Sigmoid colon (tissue), 7 donors: Measurements from ENCODE around the gene CCR7. TPM values are rescaled to one million over a fixed set of nuclear protein-coding genes. Genes with fewer than 3 reads are reported as not detected.

Experiments
- DNase-seq: peaks from one replicate; pipeline ENCODE4 v3.0.0-alpha.2; 2019
- H3K27ac ChIP-seq, 4 donors: fragments of 200-600 bp; sonication (generic); one replicate each; pipeline ENCODE4 v1.5.1; 2016 to 2019; ENCODE audit warnings: mild to moderate bottlenecking in 1 of 4
- H3K27me3 ChIP-seq, 3 donors: fragments of 200-600 bp; sonication (generic); one replicate each; pipeline ENCODE4 v1.5.1; 2019; ENCODE audit warnings: mild to moderate bottlenecking in 1 of 3
- H3K36me3 ChIP-seq, 4 donors: fragments of 200-600 bp; sonication (generic); one replicate each; pipeline ENCODE4 v1.5.1; 2016 to 2019
- H3K4me1 ChIP-seq, 4 donors: fragments of 200-600 bp; sonication (generic); one replicate each; pipeline ENCODE4 v1.5.1; 2017 to 2019
- H3K4me3 ChIP-seq, 4 donors: fragments of 200-600 bp; sonication (generic); one replicate each; pipeline ENCODE4 v1.5.1; 2017 to 2019; ENCODE audit warnings: mild to moderate bottlenecking in 2 of 4, moderate library complexity in 1 of 4
- H3K9me3 ChIP-seq, 4 donors: fragments of 200-600 bp in 3 of 4; sonication (generic) in 3 of 4; one replicate each; pipeline versions ENCODE4 v1.5.1 to v1.6.1; 2013 to 2019
- EP300 ChIP-seq, 4 donors: sonication (generic); formaldehyde crosslinking; IDR thresholded peaks; one replicate each; pipeline ENCODE4 v1.6.1; 2017; ENCODE audit warnings: antibody characterized with exemption in 4 of 4
- POLR2A ChIP-seq, 2 donors: fragments of 450-650 bp; IDR thresholded peaks; one replicate each; pipeline ENCODE4 v1.6.1; 2016; ENCODE audit warnings: antibody characterized with exemption in 2 of 2, mild to moderate bottlenecking in 2 of 2, moderate library complexity in 2 of 2
- POLR2AphosphoS5 ChIP-seq, 4 donors: sonication (generic); formaldehyde crosslinking; IDR thresholded peaks; one replicate each; pipeline ENCODE4 v1.6.1; 2017; ENCODE audit warnings: antibody characterized with exemption in 4 of 4
- WGBS, 2 donors: extraction: QIAGEN DNeasy Blood & Tissue Kit; methylation state at CpG; one replicate each; pipeline ENCODE4 v1.1.7; 2013; 5-methylcytosine and 5-hydroxymethylcytosine counted together
- intact Hi-C: fragments of 100-400 bp; cut with DNase I; formaldehyde crosslinking; loops from one replicate; pipeline ENCODE4 v1.15.1; 2023
- polyA plus RNA-seq, 3 donors: library from polyadenylated mRNA; stranded (reverse); fragments of 200-250 nt; gene quantifications; one replicate each; pipeline ENCODE4 v1.2.3, GENCODE V29; 2013
- total RNA-seq, 4 donors: library from RNA; depleted of rRNA; stranded (reverse); fragments of >200 nt; gene quantifications; one replicate each; pipeline ENCODE4 v1.1.0, GENCODE V29; 2016
- TF ChIP-seq, protein P1 (sequence below), 4 experiments: fragments of 450-650 bp in 3 of 4; fragments of 200-600 bp in 1 of 4; IDR thresholded peaks; one replicate each; pipeline ENCODE4 v1.5.1; 2016 to 2019; ENCODE audit warnings: antibody characterized with exemption in 4 of 4, mild to moderate bottlenecking in 3 of 4, moderate library complexity in 2 of 4
- donor health status: healthy with polysubstance abuse.
- donor health status: Bipolar disorder and iron deficiency.
- donor health status: healthy.

The CCR7 gene
- total and polyA plus RNA-seq, 7 donors: 73.5 TPM; not detected in 6

DNA sequence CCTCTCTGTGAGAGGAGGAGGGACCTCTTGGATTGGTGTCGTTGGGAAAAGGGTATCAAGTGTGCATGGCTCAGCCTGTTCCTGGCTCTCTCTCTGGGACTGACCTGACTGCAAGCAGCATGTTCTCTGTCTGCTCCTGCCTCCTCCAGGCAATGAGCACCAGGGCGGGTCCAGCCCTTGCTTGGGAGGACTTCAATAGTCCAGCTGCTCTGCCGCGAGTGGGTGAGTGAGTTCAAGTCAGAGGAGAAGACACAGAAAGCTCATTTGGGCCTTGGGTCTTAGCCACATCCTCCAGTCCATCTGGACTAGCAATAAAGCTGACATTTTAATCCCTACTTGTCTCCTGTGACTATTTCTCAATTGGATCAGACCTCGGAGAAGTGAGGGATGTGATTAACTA, 38.6 kb downstream of the CCR7 start:
- H3K36me3 ChIP-seq: no peaks in the 10 kb centered on the region
- no peaks in the 10 kb centered on the region for H3K27me3 ChIP-seq
- 51 to 69% methylated on average over 5 of the region's 5 CpGs for WGBS, 2 donors
- DNase-seq: peak; percentile 83
- no peak overlapping the region for H3K27ac ChIP-seq
- intact Hi-C loops: no loop called here
- peak in 1 of 4 donors; percentile 22 for TF ChIP-seq POLR2AphosphoS5 (IDR thresholded peaks at IDR 0.05)
- TF ChIP-seq, protein P1, sequence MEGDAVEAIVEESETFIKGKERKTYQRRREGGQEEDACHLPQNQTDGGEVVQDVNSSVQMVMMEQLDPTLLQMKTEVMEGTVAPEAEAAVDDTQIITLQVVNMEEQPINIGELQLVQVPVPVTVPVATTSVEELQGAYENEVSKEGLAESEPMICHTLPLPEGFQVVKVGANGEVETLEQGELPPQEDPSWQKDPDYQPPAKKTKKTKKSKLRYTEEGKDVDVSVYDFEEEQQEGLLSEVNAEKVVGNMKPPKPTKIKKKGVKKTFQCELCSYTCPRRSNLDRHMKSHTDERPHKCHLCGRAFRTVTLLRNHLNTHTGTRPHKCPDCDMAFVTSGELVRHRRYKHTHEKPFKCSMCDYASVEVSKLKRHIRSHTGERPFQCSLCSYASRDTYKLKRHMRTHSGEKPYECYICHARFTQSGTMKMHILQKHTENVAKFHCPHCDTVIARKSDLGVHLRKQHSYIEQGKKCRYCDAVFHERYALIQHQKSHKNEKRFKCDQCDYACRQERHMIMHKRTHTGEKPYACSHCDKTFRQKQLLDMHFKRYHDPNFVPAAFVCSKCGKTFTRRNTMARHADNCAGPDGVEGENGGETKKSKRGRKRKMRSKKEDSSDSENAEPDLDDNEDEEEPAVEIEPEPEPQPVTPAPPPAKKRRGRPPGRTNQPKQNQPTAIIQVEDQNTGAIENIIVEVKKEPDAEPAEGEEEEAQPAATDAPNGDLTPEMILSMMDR (IDR thresholded peaks at IDR 0.05): no peak
- no peak overlapping the region for H3K4me3 ChIP-seq
- H3K9me3 ChIP-seq: peaks cover 0 to 3% (median 0%) of the 10 kb centered on the region in 4 donors
- H3K4me1 ChIP-seq: no peaks in the 10 kb centered on the region

DNA sequence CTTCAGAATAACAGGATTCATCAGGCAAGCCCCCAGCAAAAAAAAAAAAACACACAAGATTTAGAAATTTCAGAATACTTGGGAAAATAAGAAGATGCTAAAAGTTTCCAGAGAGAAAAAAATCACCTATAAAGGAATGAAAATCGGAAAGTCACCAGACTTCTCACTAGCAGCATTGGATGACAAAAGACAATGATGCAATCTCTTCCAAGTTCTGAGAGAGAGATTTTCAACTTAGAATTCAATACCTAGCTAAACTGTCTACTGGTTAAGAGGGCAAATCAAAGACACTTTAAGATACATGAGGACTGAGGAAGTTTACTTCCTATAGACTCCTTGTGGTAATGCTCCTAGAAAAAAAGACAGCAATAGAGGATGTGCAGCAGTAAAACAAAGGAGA, 40.0 kb downstream of the CCR7 start:
- DNase-seq: no peak
- intact Hi-C loops: no loop called here
- Histone ChIP-seq H3K27me3 (no peaks in the 10 kb centered on the region), H3K9me3 (peaks cover 0 to 3% (median 0%) of the 10 kb centered on the region in 4 donors), H3K4me1 (no peaks in the 10 kb centered on the region), H3K4me3 (no peak overlapping the region), H3K27ac (no peak overlapping the region), H3K36me3 (no peaks in the 10 kb centered on the region)
- 96 to 97% methylated on average over 1 of the region's 1 CpG for WGBS, 2 donors
- TF ChIP-seq POLR2AphosphoS5 (IDR thresholded peaks at IDR 0.05) (no peak), POLR2A (IDR thresholded peaks at IDR 0.05) (no peak), EP300 (IDR thresholded peaks at IDR 0.05) (no peak)
- TF ChIP-seq, protein P1 (IDR thresholded peaks at IDR 0.05): no peak

DNA sequence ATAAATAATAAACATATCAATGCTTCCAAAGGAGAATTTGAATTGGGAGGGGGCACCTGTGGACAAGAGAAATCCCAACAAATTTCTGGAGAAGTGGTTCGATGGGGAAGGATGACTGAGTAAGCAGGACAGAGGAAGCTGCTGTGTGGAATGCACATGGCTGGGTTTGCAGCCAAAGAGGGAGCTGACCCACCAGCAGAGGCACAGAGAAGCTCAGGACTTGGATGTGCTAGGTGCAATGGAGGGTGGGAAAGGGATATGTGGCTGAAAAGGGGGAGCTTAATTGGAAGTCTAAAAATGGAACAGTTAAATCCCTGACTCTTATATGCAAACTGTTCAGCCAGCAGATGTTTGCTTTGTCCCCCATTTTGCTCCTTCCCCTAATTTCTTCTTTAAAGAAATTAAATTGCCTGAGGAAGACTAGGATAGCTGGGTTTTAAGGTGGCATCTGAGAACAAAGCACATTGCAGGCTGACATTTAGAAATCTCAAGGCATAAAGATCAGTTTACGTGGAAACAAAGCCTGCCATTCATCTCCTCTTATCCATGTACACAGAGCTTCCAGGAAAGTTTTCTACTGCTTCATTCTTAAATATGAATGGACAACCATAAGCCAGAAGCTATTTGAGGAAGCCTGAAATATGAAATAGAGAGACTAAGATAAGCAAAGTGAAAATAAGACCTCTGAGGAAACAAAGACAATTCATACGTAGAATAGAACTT, 40.9 kb downstream of the CCR7 start:
- peaks cover 0 to 3% (median 0%) of the 10 kb centered on the region in 4 donors for H3K9me3 ChIP-seq
- DNase-seq: no peak
- no peak for TF ChIP-seq POLR2AphosphoS5 (IDR thresholded peaks at IDR 0.05)
- no peak for TF ChIP-seq POLR2A (IDR thresholded peaks at IDR 0.05)
- no peak for TF ChIP-seq EP300 (IDR thresholded peaks at IDR 0.05)
- TF ChIP-seq, protein P1 (IDR thresholded peaks at IDR 0.05): no peak
- intact Hi-C loops: no loop called here
- WGBS, 2 donors: 46 to 68% methylated on average over 3 of the region's 3 CpGs
- H3K27ac ChIP-seq: peak overlapping the region in 1 of 4 donors; percentile 10
- no peaks in the 10 kb centered on the region for H3K4me1 ChIP-seq
- no peaks in the 10 kb centered on the region for H3K27me3 ChIP-seq
- H3K4me3 ChIP-seq: no peak overlapping the region
- H3K36me3 ChIP-seq: no peaks in the 10 kb centered on the region

DNA sequence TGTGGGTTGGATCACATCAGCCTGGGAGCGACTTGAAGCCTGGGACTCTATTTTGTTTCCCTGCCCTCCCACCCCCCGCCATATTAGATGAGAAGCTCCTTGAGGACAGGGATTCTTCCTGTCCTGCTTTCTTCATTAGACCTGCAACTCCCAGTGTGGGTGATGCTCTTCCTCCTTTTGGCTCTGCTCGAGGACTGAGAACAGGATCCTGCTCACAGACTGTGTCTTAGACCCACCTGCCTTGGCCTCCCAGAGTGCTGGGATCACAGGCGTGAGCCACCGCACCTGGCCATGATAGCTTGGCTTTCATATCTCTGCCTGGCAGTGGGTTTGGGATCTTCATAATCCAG, 42.3 kb downstream of the CCR7 start:
- TF ChIP-seq, protein P1 (IDR thresholded peaks at IDR 0.05): no peak
- no peak for TF ChIP-seq POLR2AphosphoS5 (IDR thresholded peaks at IDR 0.05)
- TF ChIP-seq POLR2A (IDR thresholded peaks at IDR 0.05): no peak
- no peak for TF ChIP-seq EP300 (IDR thresholded peaks at IDR 0.05)
- Histone ChIP-seq H3K36me3 (no peaks in the 10 kb centered on the region), H3K4me3 (no peak overlapping the region), H3K9me3 (peaks cover 0 to 3% (median 0%) of the 10 kb centered on the region in 4 donors), H3K27me3 (no peaks in the 10 kb centered on the region), H3K27ac (peak overlapping the region in 3 of 4 donors; percentile 6 to 72 (median 41)), H3K4me1 (no peaks in the 10 kb centered on the region)
- 94 to 97% methylated on average over 5 of the region's 5 CpGs for WGBS, 2 donors
- intact Hi-C loops: no loop called here
- no peak for DNase-seq
